A549 (cell line): Measurements from ENCODE around the gene TSTD2. TPM values are rescaled to one million over a fixed set of nuclear protein-coding genes. Genes with fewer than 3 reads are reported as not detected.

Experiments
- ATAC-seq, 2 experiments: fragments of 200-7000 bp in 1 of 2; fragments of >200 bp in 1 of 2; cut with Nextera tagmentation in 1 of 2; cut with Tn5 transposase in 1 of 2; 3 replicates each; pipeline versions ENCODE4 v1.8.0 to v1.9.1; 2018 to 2020; ENCODE audit warnings: mild to moderate bottlenecking in 1 of 2, moderate library complexity in 1 of 2
- CTCF ChIA-PET: fragments of 300-600 bp; sonication (Branson Sonifier 250); formaldehyde crosslinking; extraction: SDS; loops from one replicate; lab custom pipeline; 2021; ENCODE audit warnings: antibody characterized with exemption, inconsistent platforms; lab: Yijun Ruan, JAX
- POLR2A ChIA-PET: fragments of 350-600 bp; formaldehyde crosslinking; extraction: SDS; loops from one replicate; lab custom pipeline; 2021; ENCODE audit warnings: antibody characterized with exemption, inconsistent platforms; lab: Yijun Ruan, JAX
- DNase-seq, 2 experiments: peaks; one replicate each; pipeline versions ENCODE4 v3.0.0 to v3.0.0-alpha.2; 2011 to 2016; ENCODE audit warnings: low read depth in 1 of 2, low spot score in 1 of 2
- FAIRE-seq: peaks from 2 replicates; lab custom pipeline; 2011; peaks lifted over from hg19 to GRCh38; lab: Jason Lieb, UNC
- H3K27ac ChIP-seq, 2 experiments: fragments of >200 bp; sonication (Bioruptor Twin); formaldehyde crosslinking; 3 replicates each; pipeline ENCODE4 v1.5.1; 2016 to 2017
- H3K4me1 ChIP-seq: fragments of >200 bp; sonication (Bioruptor Twin); formaldehyde crosslinking; 3 replicates; pipeline ENCODE4 v1.6.1; 2016
- H3K4me2 ChIP-seq: fragments of >200 bp; sonication (Bioruptor Twin); formaldehyde crosslinking; 3 replicates; pipeline ENCODE4 v1.6.1; 2016
- H3K4me3 ChIP-seq: fragments of >200 bp; sonication (Bioruptor Twin); formaldehyde crosslinking; 3 replicates; pipeline ENCODE4 v1.5.1; 2016
- H3K9me3 ChIP-seq: fragments of >200 bp; sonication (Bioruptor Twin); formaldehyde crosslinking; 3 replicates; pipeline ENCODE4 v1.6.1; 2016
- ATOH8 ChIP-seq: fragments of 250-450 bp; sonication (Bioruptor Pico); IDR thresholded peaks from 2 replicates; pipeline ENCODE4 v1.5.0; 2020; ENCODE audit warnings: low read depth, mild to moderate bottlenecking, moderate library complexity
- CEBPB ChIP-seq, 2 experiments: fragments of >200 bp in 1 of 2; sonication (Bioruptor Twin) in 1 of 2; formaldehyde crosslinking in 1 of 2; IDR thresholded peaks; 2 replicates each; pipeline ENCODE4 v1.6.1; 2012 to 2016
- CHD2 ChIP-seq: fragments of 150-350 bp; IDR thresholded peaks from 2 replicates; pipeline ENCODE4 v1.6.1; 2014; ENCODE audit warnings: low read length; ENCODE audit not compliant: partially characterized antibody
- CHD4 ChIP-seq: fragments of 200-600 bp; sonication (generic); IDR thresholded peaks from 2 replicates; pipeline ENCODE4 v1.6.1; 2016; ENCODE audit warnings: antibody characterized with exemption, mild to moderate bottlenecking, borderline replicate concordance
- EHF ChIP-seq: fragments of 250-450 bp; sonication (Bioruptor Pico); IDR thresholded peaks from 2 replicates; pipeline ENCODE4 v1.5.0; 2020; ENCODE audit warnings: mild to moderate bottlenecking
- FOSL2 ChIP-seq, 2 experiments: fragments of 450-650 bp in 1 of 2; fragments of >200 bp in 1 of 2; sonication (Bioruptor Twin) in 1 of 2; formaldehyde crosslinking; IDR thresholded peaks; 2 replicates each; pipeline versions ENCODE4 v1.5.0 to v1.6.1; 2016 to 2020; ENCODE audit warnings: mild to moderate bottlenecking in 1 of 2, moderate library complexity in 1 of 2
- HOXA7 ChIP-seq: fragments of 250-450 bp; sonication (Bioruptor Pico); IDR thresholded peaks from 2 replicates; pipeline ENCODE4 v1.5.0; 2020; ENCODE audit warnings: mild to moderate bottlenecking, moderate library complexity
- JUN ChIP-seq, 2 experiments: fragments of >200 bp; sonication (Bioruptor Twin); formaldehyde crosslinking; IDR thresholded peaks; 2 replicates in 1 of 2; 3 replicates in 1 of 2; pipeline ENCODE4 v1.6.1; 2016 to 2017
- MAZ ChIP-seq: fragments of 150-350 bp; IDR thresholded peaks from 2 replicates; pipeline ENCODE4 v1.6.1; 2014; ENCODE audit warnings: antibody characterized with exemption, low read depth, low read length, borderline replicate concordance
- PHF8 ChIP-seq: fragments of 200-600 bp; sonication (generic); IDR thresholded peaks from 2 replicates; pipeline ENCODE4 v1.6.1; 2016; ENCODE audit warnings: low read depth, mild to moderate bottlenecking, antibody characterized with exemption, moderate library complexity, borderline replicate concordance
- RCOR1 ChIP-seq: fragments of 150-350 bp; IDR thresholded peaks from 2 replicates; pipeline ENCODE4 v1.6.1; 2014; ENCODE audit warnings: antibody characterized with exemption, low read length, low read depth
- SMC3 ChIP-seq: fragments of >200 bp; sonication (Bioruptor Twin); formaldehyde crosslinking; IDR thresholded peaks from 3 replicates; pipeline ENCODE4 v1.6.1; 2018; ENCODE audit warnings: inconsistent platforms
- USF2 ChIP-seq: fragments of 450-650 bp; IDR thresholded peaks from 2 replicates; pipeline ENCODE4 v1.6.1; 2014; ENCODE audit warnings: antibody characterized with exemption
- ZC3H11A ChIP-seq: fragments of 450-650 bp; IDR thresholded peaks from 2 replicates; pipeline ENCODE4 v1.6.1; 2014; ENCODE audit warnings: antibody characterized with exemption, mild to moderate bottlenecking
- ZFP36 ChIP-seq: fragments of 450-650 bp; IDR thresholded peaks from 2 replicates; pipeline ENCODE4 v1.6.1; 2014; ENCODE audit warnings: borderline replicate concordance; ENCODE audit not compliant: partially characterized antibody
- WGBS: methylation state at CpG from one replicate; pipeline ENCODE4 v1.1.6; 2017; ENCODE audit errors: missing lambda C conversion rate; 5-methylcytosine and 5-hydroxymethylcytosine counted together
- polyA plus RNA-seq, 4 experiments: library from polyadenylated mRNA; depleted of rRNA in 3 of 4; stranded (reverse); fragments of >200 nt; fragmentation: RNase III in 1 of 4; extraction: RNeasy Plus Mini Kit Qiagen cat#74134 plus additional on column Dnase treatment in 1 of 4; gene quantifications; 2 replicates in 3 of 4; 3 replicates in 1 of 4; pipeline ENCODE4 v1.2.3, GENCODE V29; 2011 to 2017
- TF ChIP-seq, protein P1 (sequence below): fragments of >200 bp; sonication (Bioruptor Twin); formaldehyde crosslinking; IDR thresholded peaks from 3 replicates; pipeline ENCODE4 v1.6.1; 2016
- TF ChIP-seq, protein P2 (sequence below): fragments of >200 bp; sonication (Bioruptor Twin); formaldehyde crosslinking; IDR thresholded peaks from 3 replicates; pipeline ENCODE4 v1.5.1; 2016

The TSTD2 gene
- polyA plus RNA-seq, 2 of the 4 experiments (the other 2 are of a cell fraction) = 11.4 to 37.4 TPM

GRCh38 chr9:97675655-97676054, 42.5 kb upstream of the TSTD2 start:
- TF ChIP-seq MAZ (no peak), CHD2 (no peak), FOSL2 (IDR thresholded peaks at IDR 0.05) (no peak), FOSL2 (CRISPR knock-in tag; IDR thresholded peaks at IDR 0.05) (no peak), CHD4 (no peak), ZFP36 (no peak), ZC3H11A (no peak), JUN (IDR thresholded peaks at IDR 0.05) (no peak), CEBPB (IDR thresholded peaks at IDR 0.05) (no peak), PHF8 (no peak)
- TF ChIP-seq, protein P1, sequence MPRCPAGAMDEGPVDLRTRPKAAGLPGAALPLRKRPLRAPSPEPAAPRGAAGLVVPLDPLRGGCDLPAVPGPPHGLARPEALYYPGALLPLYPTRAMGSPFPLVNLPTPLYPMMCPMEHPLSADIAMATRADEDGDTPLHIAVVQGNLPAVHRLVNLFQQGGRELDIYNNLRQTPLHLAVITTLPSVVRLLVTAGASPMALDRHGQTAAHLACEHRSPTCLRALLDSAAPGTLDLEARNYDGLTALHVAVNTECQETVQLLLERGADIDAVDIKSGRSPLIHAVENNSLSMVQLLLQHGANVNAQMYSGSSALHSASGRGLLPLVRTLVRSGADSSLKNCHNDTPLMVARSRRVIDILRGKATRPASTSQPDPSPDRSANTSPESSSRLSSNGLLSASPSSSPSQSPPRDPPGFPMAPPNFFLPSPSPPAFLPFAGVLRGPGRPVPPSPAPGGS = no peak
- TF ChIP-seq, all 56 proteins: peak for 0
- WGBS = 80% methylated on average over 3 of the region's 3 CpGs
- no peaks in the 10 kb centered on the region for H3K4me1 ChIP-seq
- FAIRE-seq (no peak), ATAC-seq (no peak), DNase-seq (no peak)
- POLR2A ChIA-PET = interaction anchor here (0.7 kb wide), 1 partner anchor 42 kb away, joined by 3 read pairs; the partner anchor contains the start of genes NCBP1 and TSTD2
- no peak overlapping the region for H3K27ac ChIP-seq
- no peaks in the 10 kb centered on the region for H3K9me3 ChIP-seq
- CTCF ChIA-PET = interaction anchor here (1.2 kb wide), 1 partner anchor 247 kb away, joined by 3 read pairs; the partner anchor contains the start of gene TRMO
- no peak overlapping the region for H3K4me2 ChIP-seq
- H3K4me3 ChIP-seq = no peak overlapping the region

DNA sequence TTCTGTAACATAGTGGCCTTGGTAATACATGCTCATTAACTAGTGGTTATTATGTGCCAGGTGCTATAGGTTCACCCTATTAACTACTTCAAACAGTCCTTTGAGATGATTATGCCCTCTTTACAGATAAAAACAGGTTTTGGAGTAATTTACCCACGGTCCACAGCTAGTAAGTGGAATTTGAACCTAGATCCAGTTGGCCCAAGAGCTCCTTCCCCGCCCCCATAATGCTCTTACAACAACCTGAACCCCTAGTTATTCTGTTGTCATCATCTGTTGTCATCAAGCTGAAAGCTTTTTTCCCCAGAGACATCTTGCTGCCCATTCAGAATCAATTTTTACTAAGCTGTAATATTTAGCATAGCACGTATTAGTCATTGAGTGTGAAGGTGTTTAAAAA, 40.8 kb upstream of the TSTD2 start:
- H3K4me1 ChIP-seq = no peaks in the 10 kb centered on the region
- no peak for TF ChIP-seq ATOH8 (CRISPR knock-in tag)
- no peak for TF ChIP-seq HOXA7 (CRISPR knock-in tag)
- no peak overlapping the region for H3K27ac ChIP-seq
- no peak for ATAC-seq
- no peak overlapping the region for H3K4me2 ChIP-seq
- FAIRE-seq = no peak
- POLR2A ChIA-PET = no interaction called here
- WGBS = 92% methylated on average over 3 of the region's 3 CpGs
- H3K4me3 ChIP-seq = no peak overlapping the region
- CTCF ChIA-PET = interaction anchor here (1.0 kb wide), 1 partner anchor 226 kb away, joined by 3 read pairs; no protein-coding TSS in a partner anchor
- no peaks in the 10 kb centered on the region for H3K9me3 ChIP-seq
- DNase-seq = no peak

- Histone ChIP-seq H3K4me3 (no peak overlapping the region), H3K4me2 (no peak overlapping the region), H3K27ac (no peak overlapping the region), H3K9me3 (no peaks in the 10 kb centered on the region)
- POLR2A ChIA-PET = no interaction called here
- FAIRE-seq (no peak), ATAC-seq (no peak)
- no peak for TF ChIP-seq JUN (IDR thresholded peaks at IDR 0.05)
- no peak for TF ChIP-seq SMC3
- no peak for TF ChIP-seq USF2
- TF ChIP-seq RCOR1 = no peak
- TF ChIP-seq, protein P2, sequence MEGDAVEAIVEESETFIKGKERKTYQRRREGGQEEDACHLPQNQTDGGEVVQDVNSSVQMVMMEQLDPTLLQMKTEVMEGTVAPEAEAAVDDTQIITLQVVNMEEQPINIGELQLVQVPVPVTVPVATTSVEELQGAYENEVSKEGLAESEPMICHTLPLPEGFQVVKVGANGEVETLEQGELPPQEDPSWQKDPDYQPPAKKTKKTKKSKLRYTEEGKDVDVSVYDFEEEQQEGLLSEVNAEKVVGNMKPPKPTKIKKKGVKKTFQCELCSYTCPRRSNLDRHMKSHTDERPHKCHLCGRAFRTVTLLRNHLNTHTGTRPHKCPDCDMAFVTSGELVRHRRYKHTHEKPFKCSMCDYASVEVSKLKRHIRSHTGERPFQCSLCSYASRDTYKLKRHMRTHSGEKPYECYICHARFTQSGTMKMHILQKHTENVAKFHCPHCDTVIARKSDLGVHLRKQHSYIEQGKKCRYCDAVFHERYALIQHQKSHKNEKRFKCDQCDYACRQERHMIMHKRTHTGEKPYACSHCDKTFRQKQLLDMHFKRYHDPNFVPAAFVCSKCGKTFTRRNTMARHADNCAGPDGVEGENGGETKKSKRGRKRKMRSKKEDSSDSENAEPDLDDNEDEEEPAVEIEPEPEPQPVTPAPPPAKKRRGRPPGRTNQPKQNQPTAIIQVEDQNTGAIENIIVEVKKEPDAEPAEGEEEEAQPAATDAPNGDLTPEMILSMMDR = no peak
- TF ChIP-seq EHF = no peak
- TF ChIP-seq, all 56 proteins: peak for 0
- CTCF ChIA-PET = interaction anchor here (1.0 kb wide), 1 partner anchor 205 kb away, joined by 3 read pairs; no protein-coding TSS in a partner anchor
- no peaks in the 10 kb centered on the region for H3K4me1 ChIP-seq
- no peak for DNase-seq
- WGBS = 87% methylated on average over 3 of the region's 3 CpGs
These were observed 39.2 kb upstream of the TSTD2 start for GRCh38 chr9:97672403-97672802.
